ENCODE measurements around the gene TMEM42.

TMEM42 gene

DNA sequence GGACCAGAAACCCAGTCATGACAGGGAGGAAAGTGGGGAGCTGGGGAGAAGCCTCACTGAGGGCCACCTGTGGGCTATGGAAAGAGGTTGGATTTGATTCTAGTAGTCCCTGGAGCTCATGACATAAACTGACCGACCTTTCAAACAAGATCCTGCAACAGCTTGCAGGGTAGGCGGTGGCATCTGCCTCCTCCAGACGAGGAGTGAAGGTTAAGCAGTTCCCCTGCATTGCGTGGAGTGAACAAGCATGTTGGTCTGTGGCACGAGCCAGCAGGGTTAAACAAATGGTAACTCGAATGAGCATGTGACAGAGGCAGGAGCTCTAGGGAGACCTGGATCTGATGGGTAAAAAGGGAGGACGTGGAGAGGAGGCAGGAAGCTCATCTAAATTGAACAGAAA is 25.4 kb downstream of the TMEM42 start:
- TF ChIP-seq, protein P1, sequence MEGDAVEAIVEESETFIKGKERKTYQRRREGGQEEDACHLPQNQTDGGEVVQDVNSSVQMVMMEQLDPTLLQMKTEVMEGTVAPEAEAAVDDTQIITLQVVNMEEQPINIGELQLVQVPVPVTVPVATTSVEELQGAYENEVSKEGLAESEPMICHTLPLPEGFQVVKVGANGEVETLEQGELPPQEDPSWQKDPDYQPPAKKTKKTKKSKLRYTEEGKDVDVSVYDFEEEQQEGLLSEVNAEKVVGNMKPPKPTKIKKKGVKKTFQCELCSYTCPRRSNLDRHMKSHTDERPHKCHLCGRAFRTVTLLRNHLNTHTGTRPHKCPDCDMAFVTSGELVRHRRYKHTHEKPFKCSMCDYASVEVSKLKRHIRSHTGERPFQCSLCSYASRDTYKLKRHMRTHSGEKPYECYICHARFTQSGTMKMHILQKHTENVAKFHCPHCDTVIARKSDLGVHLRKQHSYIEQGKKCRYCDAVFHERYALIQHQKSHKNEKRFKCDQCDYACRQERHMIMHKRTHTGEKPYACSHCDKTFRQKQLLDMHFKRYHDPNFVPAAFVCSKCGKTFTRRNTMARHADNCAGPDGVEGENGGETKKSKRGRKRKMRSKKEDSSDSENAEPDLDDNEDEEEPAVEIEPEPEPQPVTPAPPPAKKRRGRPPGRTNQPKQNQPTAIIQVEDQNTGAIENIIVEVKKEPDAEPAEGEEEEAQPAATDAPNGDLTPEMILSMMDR (IDR thresholded peaks at IDR 0.05; ENCODE audit: low read length, missing control alignments) = no peak
- no peak for DNase-seq (ENCODE audit: low read depth)
- H3K4me3 ChIP-seq (replicated peaks; ENCODE audit: low read depth, low read length) = no peak overlapping the region

DNA sequence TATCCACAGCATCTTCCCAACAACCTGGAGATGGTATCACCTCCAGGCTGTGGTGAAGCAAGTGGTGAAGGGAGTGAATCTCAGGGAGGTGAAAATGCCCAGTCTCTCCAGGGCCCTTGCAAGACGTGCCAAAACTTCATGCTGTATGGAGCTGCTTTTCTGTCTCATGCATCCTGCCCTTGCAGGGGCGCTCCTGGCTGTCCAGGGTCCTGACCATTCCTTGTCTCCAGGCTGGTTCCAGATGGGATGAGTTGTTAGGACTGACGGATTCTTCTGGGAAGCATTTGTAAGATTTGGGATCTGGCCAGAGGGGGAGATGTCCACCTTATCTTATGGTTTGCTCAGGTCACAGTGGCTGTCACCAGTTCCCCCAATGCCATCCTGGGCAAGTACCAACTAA is 28.5 kb downstream of the TMEM42 start:
- H3K4me3 ChIP-seq (replicated peaks; ENCODE audit: low read depth, low read length) = no peak overlapping the region
- peak; percentile 18 for DNase-seq (ENCODE audit: low read depth)
- TF ChIP-seq, protein P1 (IDR thresholded peaks at IDR 0.05; ENCODE audit: low read length, missing control alignments) = no peak

DNA sequence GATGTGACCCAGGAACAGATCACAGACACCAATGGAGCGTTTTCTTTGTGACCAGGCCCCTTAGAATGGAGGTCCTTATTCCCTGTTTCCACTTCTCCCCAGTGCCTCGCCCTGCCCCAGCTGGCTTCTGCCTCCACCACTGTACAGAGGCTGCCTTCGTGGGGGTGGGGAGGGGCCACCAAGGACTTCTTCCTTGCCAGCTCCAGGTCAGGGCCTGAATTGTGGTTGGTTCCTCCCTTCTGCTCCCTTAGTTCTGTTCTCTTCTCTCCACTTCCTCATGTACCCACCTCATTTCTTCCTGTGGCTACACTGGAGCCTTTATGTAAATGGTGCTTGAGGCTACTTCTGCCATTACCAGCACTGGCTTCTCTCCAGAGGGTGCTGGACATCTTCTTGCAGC is 29.1 kb downstream of the TMEM42 start:
- TF ChIP-seq, protein P1 (IDR thresholded peaks at IDR 0.05; ENCODE audit: low read length, missing control alignments) = no peak
- DNase-seq (ENCODE audit: low read depth) = no peak
- no peak overlapping the region for H3K4me3 ChIP-seq (replicated peaks; ENCODE audit: low read depth, low read length)

DNA sequence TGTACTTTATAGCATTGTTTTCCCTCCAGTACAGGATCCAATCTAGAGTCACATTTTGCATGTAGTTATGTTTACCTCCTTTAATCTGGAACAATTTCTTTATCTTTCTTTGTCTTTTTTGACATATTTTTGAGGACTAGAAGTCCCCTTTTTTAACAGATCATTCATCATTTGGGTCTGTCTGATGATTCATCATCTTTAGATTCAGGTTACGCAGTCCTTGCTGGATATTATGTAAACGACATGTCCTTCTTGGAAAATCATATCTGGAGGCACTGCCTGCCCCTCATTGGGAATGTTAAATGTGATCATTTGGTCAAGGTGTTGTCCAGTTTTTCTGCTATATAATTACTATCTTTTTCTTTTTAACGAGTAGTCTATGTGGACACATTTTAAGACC is 31.0 kb downstream of the TMEM42 start:
- TF ChIP-seq, protein P1 (IDR thresholded peaks at IDR 0.05; ENCODE audit: low read length, missing control alignments) = no peak
- no peak overlapping the region for H3K4me3 ChIP-seq (replicated peaks; ENCODE audit: low read depth, low read length)
- peak; percentile 57 for DNase-seq (ENCODE audit: low read depth)

DNA sequence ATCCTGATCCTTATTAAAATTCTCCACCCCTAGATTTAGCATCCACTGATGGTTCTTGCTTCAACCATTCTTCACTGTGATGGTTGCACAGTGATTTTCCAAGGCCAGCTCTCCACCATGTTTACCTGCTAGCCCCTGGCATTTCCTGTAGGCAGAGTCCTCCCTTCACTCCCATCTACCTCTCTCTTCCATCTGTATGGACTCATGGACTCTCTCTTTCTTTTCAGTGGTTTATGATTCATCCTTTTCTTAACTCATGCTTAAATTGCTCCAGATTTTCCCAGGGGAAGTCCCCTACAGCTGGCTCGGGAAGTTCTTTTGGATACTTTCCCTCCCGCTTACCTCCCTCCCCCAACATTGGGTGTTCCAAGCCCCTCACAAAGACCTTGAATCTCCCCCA is 31.4 kb downstream of the TMEM42 start:
- H3K4me3 ChIP-seq (replicated peaks; ENCODE audit: low read depth, low read length) = no peak overlapping the region
- peak; percentile 69 for DNase-seq (ENCODE audit: low read depth)
- TF ChIP-seq, protein P1 (IDR thresholded peaks at IDR 0.05; ENCODE audit: low read length, missing control alignments) = no peak

DNA sequence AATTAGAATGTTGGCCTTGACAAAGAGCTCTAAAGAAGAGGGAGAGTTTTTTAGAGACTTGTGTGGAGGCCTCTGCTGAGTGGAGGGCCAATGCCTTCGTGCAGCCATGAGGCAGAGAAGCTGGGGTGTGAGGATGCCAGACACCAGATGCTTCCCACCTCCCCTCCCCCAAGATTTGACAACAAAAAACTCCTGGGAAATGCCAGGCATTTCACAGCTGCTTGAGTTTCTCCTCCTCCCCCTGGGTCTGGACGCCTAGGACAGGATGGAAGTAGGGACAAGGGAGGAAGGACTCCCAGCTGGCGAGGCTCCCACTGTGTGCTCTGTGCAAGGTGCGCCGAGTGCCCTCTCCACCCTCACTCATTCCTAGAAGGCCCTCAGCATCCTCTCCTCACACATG is 32.8 kb downstream of the TMEM42 start:
- TF ChIP-seq, protein P1 (IDR thresholded peaks at IDR 0.05; ENCODE audit: low read length, missing control alignments) = no peak
- peak; percentile 32 for DNase-seq (ENCODE audit: low read depth)
- no peak overlapping the region for H3K4me3 ChIP-seq (replicated peaks; ENCODE audit: low read depth, low read length)

DNA sequence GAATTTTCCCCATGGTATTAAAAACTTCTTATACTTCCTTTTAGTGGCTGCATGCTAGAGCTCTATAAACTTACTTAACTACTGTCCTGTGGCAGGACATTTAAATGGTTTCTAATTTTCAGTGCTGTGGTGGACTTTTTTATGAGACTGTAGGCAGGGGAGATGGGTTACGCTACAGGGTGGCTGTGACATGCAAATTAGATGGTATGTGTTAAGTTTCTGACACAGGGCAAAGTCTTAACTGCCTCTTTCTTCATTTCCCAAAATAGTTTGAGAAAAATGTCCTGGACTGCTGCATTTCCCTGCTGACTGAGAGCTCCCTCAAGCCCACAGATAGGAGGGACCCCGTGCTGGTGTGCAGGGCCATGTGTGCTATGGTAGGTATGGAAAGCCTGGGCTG is 34.7 kb downstream of the TMEM42 start:
- DNase-seq (ENCODE audit: low read depth) = no peak
- TF ChIP-seq, protein P1 (IDR thresholded peaks at IDR 0.05; ENCODE audit: low read length, missing control alignments) = no peak
- no peak overlapping the region for H3K4me3 ChIP-seq (replicated peaks; ENCODE audit: low read depth, low read length)
